NCI-H460 (cell line): ENCODE results near the gene SLPI. TPM values are rescaled to one million over a fixed set of nuclear protein-coding genes. Genes with fewer than 3 reads are reported as not detected.

Experiments used
- DNase-seq: peaks from one replicate; pipeline ENCODE4 v3.0.0-alpha.2; 2016; ENCODE audit warnings: low read depth; ENCODE audit errors: extremely low read depth
- total RNA-seq: library from RNA; depleted of rRNA; stranded (reverse); fragments of >200 nt; shearing (Covaris generic); gene quantifications from 2 replicates; pipeline ENCODE4 v1.2.3, GENCODE V29; 2014; rRNA removed

SLPI gene
- total RNA-seq, 1 experiment from 2014 or later, result 38.4 TPM

- no peak for DNase-seq
Observed at GRCh38 chr20:45221076-45221475, 33.3 kb downstream of the SLPI start, which contains the start of gene SEMG2. SEMG2 (plus strand) TSS chr20:45221373; CDS start chr20:45221390, 17 bp downstream.

- no peak for DNase-seq
Observed at GRCh38 chr20:45218636-45219035, 35.7 kb downstream of the SLPI start.

DNA sequence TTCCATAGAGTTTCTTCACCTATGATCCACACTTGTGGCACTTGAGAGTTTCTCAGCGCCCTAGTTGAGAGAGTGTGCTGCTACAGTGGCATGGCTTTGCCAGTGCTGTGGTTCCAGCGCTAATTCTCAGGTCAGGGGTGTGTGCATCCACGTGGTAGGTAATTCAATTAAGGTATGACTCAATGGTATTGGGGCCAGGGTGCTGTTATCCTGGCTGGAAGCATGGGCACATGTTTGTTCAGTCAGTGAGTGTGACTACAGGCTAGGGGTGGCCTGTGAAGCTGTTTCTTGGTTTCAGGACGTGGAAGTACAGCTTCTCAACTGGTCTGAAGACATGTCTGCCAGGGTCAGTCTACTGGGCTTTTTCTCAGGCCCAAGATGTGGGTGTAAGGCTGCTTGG lies 36.2 kb downstream of the SLPI start:
- no peak for DNase-seq

DNA sequence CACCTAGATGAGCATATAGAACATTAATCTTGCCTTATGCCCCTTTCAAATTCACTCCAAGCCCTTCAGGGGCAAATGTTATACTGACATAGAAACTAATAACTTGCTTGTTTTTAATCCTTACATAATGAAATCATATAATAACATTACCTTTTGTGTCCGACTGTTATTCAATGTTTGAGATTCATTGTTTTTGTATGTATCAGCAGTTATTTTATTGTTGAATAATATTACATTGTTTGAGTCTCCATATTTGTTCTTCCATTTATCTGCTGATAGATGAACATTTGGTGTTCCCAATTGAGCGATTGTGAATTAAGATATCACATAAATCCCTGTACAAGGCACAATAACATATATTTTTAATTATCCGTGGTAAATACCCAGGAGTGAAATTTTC lies 41.5 kb downstream of the SLPI start:
- no peak for DNase-seq

DNA sequence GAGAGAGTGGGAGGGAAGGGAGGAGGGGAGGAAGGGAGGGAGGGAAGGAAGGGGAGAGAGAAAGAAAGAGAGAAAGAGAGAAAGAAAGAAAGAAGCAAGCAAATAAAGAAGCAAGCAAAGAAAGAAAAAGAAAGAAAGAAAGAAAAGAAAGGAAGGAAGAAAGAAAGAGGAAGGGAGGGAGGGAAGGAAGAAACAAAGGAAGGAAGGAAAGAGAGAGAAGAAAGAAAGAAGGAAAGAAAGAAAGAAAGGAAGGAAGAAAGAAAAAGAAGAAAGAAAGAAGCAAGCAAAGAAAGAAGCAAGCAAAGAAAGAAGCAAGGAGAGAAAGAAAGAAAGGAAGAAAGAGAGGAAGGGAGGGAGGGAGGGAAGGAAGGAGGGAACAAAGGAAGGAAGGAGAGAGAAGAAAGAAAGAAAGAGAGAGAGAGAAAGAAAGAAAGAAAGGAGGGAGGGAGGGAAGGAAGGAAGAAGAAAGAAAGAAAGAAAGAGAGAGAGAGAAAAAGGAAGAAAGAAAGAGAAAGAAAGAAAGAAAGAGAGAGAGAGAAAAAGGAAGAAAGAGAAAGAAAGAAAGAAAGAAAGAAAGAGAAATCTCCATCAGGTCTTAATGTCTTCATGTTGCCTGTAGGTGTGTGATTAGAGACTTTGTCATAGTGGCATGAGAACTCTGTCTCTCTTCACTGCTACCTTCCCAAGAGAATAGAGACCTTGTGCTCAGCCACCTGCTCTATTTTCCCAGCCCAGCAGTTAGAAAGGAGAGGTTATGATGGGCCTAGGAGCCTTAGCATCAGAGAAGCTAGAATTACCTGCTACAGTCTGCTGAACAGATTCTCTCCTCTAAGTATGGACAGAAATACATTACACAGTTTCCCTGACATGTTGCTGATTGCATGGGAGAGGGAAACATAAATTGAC lies 42.5 kb downstream of the SLPI start:
- DNase-seq, result no peak

DNA sequence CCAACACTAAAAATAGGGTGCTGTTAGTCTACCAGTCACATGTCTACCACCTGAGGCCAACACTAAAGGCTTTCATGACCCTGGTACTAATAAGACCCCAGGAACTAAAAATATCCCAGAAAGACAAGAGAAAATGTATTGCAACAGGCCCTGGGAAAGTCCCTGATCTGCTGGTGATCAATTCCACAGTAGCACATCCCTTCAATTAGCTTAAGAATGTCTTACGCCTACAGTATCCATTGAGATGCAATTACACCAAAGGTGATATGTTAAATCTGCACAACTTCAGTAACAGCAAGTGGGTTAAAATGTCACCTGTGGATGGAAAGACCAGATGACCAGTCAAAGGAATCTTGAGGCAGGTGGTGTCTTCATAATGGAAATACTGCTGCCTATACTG lies 44.4 kb downstream of the SLPI start:
- no peak for DNase-seq

DNA sequence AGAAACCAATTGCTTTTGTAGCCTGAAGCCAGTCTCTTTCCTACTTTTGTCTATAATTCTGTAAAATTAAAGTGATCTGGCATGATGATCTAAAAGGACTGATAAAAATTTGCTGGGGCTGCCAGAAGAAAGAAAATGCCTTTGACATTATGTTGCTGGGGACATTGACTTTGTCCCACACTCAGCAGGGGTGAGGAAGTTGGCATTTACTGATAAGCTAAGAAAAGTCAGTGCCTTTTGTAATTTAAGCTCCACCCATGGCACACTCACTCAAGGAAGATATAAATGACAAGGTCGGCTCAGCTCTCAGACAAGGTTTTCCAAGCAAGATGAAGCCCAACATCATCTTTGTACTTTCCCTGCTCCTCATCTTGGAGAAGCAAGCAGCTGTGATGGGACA lies 47.6 kb downstream of the SLPI start, which contains the start of gene SEMG1:
Gene SEMG1, plus strand, starts transcription at position 309 of the 400 bp plus-strand sequence. Its CDS starts 21 bp downstream, at position 330.
- no peak for DNase-seq

Other genes starting within 250 kb of the SLPI start
- gene KCNS1, start 153.4 kb downstream of the SLPI start, total RNA-seq, result not detected in 2 replicates
- gene WFDC5, start 139.4 kb downstream of the SLPI start, total RNA-seq, result not detected in 2 replicates
- gene WFDC12, start 130.1 kb downstream of the SLPI start, total RNA-seq, result not detected in 2 replicates
- gene PI3, start 79.7 kb downstream of the SLPI start, total RNA-seq, result not detected in 2 replicates
- gene SEMG1, start 47.5 kb downstream of the SLPI start, total RNA-seq, result not detected in 2 replicates
- gene SEMG2, start 33.2 kb downstream of the SLPI start, total RNA-seq, result not detected in 2 replicates
- gene RBPJL, start 52.3 kb upstream of the SLPI start, total RNA-seq, result not detected in 2 replicates
- gene MATN4, start 53.7 kb upstream of the SLPI start, total RNA-seq, result not detected in 2 replicates
- gene SDC4, start 93.9 kb upstream of the SLPI start, total RNA-seq, result 12.7 and 14.7 TPM in 2 replicates
- 36.4 and 38.0 TPM in 2 replicates for gene SYS1, start 108.6 kb upstream of the SLPI start, total RNA-seq
- not detected in 2 replicates for gene TP53TG5, start 123.8 kb upstream of the SLPI start, total RNA-seq
- gene DBNDD2, start 153.7 kb upstream of the SLPI start, total RNA-seq, result 16.6 and 17.4 TPM in 2 replicates
- gene PIGT, start 161.6 kb upstream of the SLPI start, total RNA-seq, result 145 and 150 TPM in 2 replicates
- gene WFDC2, start 215.2 kb upstream of the SLPI start, total RNA-seq, result not detected in 2 replicates